ENCODE measurements around the gene MPP4. TPM values are rescaled to one million over a fixed set of nuclear protein-coding genes. Genes with fewer than 3 reads are reported as not detected.

Gene MPP4
- total RNA-seq, 1 experiment from 2014 or later = 31.2 TPM

- DNase-seq (ENCODE audit: low read depth) = no peak
These were observed 67.4 kb downstream of the MPP4 start for GRCh38 chr2:201631041-201631440.

- DNase-seq (ENCODE audit: low read depth) = no peak
These were observed 67.9 kb downstream of the MPP4 start for GRCh38 chr2:201630577-201630976.

GRCh38 chr2:201628545-201628944 is 69.9 kb downstream of the MPP4 start:
- no peak for DNase-seq (ENCODE audit: low read depth)

GRCh38 chr2:201622306-201622970 is 76.0 kb downstream of the MPP4 start:
- no peak for DNase-seq (ENCODE audit: low read depth)

- no peak for DNase-seq (ENCODE audit: low read depth)
These were observed 77.0 kb downstream of the MPP4 start for GRCh38 chr2:201621293-201621999.

GRCh38 chr2:201618744-201619662 is 79.4 kb downstream of the MPP4 start:
- DNase-seq (ENCODE audit: low read depth) = peak; percentile 19

GRCh38 chr2:201608021-201608420 is 90.4 kb downstream of the MPP4 start:
- no peak for DNase-seq (ENCODE audit: low read depth)

GRCh38 chr2:201607568-201607967 is 90.9 kb downstream of the MPP4 start:
- no peak for DNase-seq (ENCODE audit: low read depth)

- no peak for DNase-seq (ENCODE audit: low read depth)
These were observed 97.5 kb downstream of the MPP4 start for GRCh38 chr2:201600906-201601305.

GRCh38 chr2:201597397-201597796 is 101.0 kb downstream of the MPP4 start:
- DNase-seq (ENCODE audit: low read depth) = no peak

Small RNA genes lying within 50 kb of the gene (small RNA-seq; reads per million reads assigned to genes)
- gene RNU6-651P = not detected

Other genes starting within 250 kb of the MPP4 start
- 11.7 and 14.4 TPM in 2 replicates for gene TRAK2, start 247.2 kb downstream of the MPP4 start, total RNA-seq (2014; rRNA removed; shearing (Covaris generic))
- 37.2 and 41.4 TPM in 2 replicates for gene STRADB, start 246.9 kb downstream of the MPP4 start, total RNA-seq (2014; rRNA removed; shearing (Covaris generic))
- gene TMEM237, start 55.1 kb downstream of the MPP4 start, total RNA-seq (2014; rRNA removed; shearing (Covaris generic)) = 19.5 and 23.2 TPM in 2 replicates
- gene ALS2, start 82.3 kb upstream of the MPP4 start, total RNA-seq (2014; rRNA removed; shearing (Covaris generic)) = 11.7 and 15.8 TPM in 2 replicates
- gene CDK15, start 107.9 kb upstream of the MPP4 start, total RNA-seq (2014; rRNA removed; shearing (Covaris generic)) = 0.72 TPM in 1 of 2 replicates, not detected in the other